GM10266 (cell line): ENCODE data around the gene NTM.

ENCODE experiments used
- DNase-seq: peaks from one replicate; pipeline ENCODE4 v3.0.0; 2012; ENCODE audit errors: extremely low spot score
- CTCF ChIP-seq: IDR thresholded peaks from 2 replicates; pipeline ENCODE4 v1.5.1; 2012; ENCODE audit warnings: mild to moderate bottlenecking, low read depth; ENCODE audit not compliant: control insufficient read depth, insufficient read depth; ENCODE audit errors: missing control alignments

NTM gene

GRCh38 chr11:131537196-131537595, 166.8 kb downstream of the NTM start:
- no peak for DNase-seq
- TF ChIP-seq CTCF, result no peak

- no peak for DNase-seq
- no peak for TF ChIP-seq CTCF
Observed at GRCh38 chr11:131537748-131538147, 167.3 kb downstream of the NTM start.

GRCh38 chr11:131538322-131538721, 167.9 kb downstream of the NTM start:
- no peak for TF ChIP-seq CTCF
- no peak for DNase-seq

- no peak for TF ChIP-seq CTCF
Observed at GRCh38 chr11:131540676-131541075, 170.3 kb downstream of the NTM start.

GRCh38 chr11:131543389-131544025, 173.1 kb downstream of the NTM start:
- no peak for DNase-seq
- no peak for TF ChIP-seq CTCF

More at GRCh38 chr11:131540676-131541075, 170.3 kb downstream of the NTM start:
- no peak for DNase-seq

- no peak for DNase-seq
Observed at GRCh38 chr11:131544591-131544990, 174.2 kb downstream of the NTM start.

More at GRCh38 chr11:131544591-131544990, 174.2 kb downstream of the NTM start:
- TF ChIP-seq CTCF, result no peak
